Ascending aorta (tissue), 2 donors: ENCODE data around the gene EXT2. TPM values are rescaled to one million over a fixed set of nuclear protein-coding genes. Genes with fewer than 3 reads are reported as not detected.

ENCODE experiments used
- DNase-seq, 2 donors: peaks; one replicate each; pipeline ENCODE4 v3.0.0-alpha.2; 2019; ENCODE audit warnings: low spot score in 2 of 2
- H3K27ac ChIP-seq, 2 donors: fragments of 200-600 bp; sonication (generic); one replicate each; pipeline ENCODE4 v1.5.1; 2016 to 2017; ENCODE audit warnings: mild to moderate bottlenecking in 1 of 2
- H3K27me3 ChIP-seq: fragments of 200-600 bp; sonication (generic); one replicate; pipeline ENCODE4 v1.5.1; 2017
- H3K36me3 ChIP-seq, 2 donors: fragments of 200-600 bp; sonication (generic); one replicate each; pipeline ENCODE4 v1.5.1; 2016
- H3K4me1 ChIP-seq, 2 donors: fragments of 200-600 bp; sonication (generic); one replicate each; pipeline ENCODE4 v1.5.1; 2016 to 2017; ENCODE audit warnings: mild to moderate bottlenecking in 1 of 2
- H3K4me3 ChIP-seq, 2 donors: fragments of 200-600 bp; sonication (generic); one replicate each; pipeline ENCODE4 v1.5.1; 2016 to 2017; ENCODE audit warnings: mild to moderate bottlenecking in 1 of 2
- H3K9me3 ChIP-seq, 2 donors: fragments of 200-600 bp; sonication (generic); one replicate each; pipeline ENCODE4 v1.5.1; 2016
- CTCF ChIP-seq, 3 experiments: fragments of 200-600 bp in 2 of 3; fragments of 450-650 bp in 1 of 3; sonication (generic) in 2 of 3; IDR thresholded peaks; one replicate each; pipeline ENCODE4 v1.5.1; 2016 to 2019; ENCODE audit warnings: antibody characterized with exemption in 3 of 3, mild to moderate bottlenecking in 1 of 3, moderate library complexity in 1 of 3
- intact Hi-C: fragments of 100-400 bp; cut with DNase I; formaldehyde crosslinking; loops from one replicate; pipeline ENCODE4 v1.15.1; 2023
- total RNA-seq: library from RNA; depleted of rRNA; stranded (reverse); fragments of >200 nt; gene quantifications from one replicate; pipeline ENCODE4 v1.1.0, GENCODE V29; 2016

The EXT2 gene
- total RNA-seq, 1 donor from 2014 or later, result 342 TPM

GRCh38 chr11:44285756-44286155, 190.3 kb downstream of the EXT2 start:
- H3K9me3 ChIP-seq, result no peaks in the 10 kb centered on the region
- no peaks in the 10 kb centered on the region for H3K27me3 ChIP-seq
- DNase-seq, result no peak
- TF ChIP-seq CTCF (IDR thresholded peaks at IDR 0.05), result no peak
- no peak overlapping the region for H3K27ac ChIP-seq
- intact Hi-C loops, result loop anchor here (1.0 kb wide), 1 partner anchor 253 kb away; no protein-coding TSS in a partner anchor
- H3K4me1 ChIP-seq, result no peaks in the 10 kb centered on the region
- no peaks in the 10 kb centered on the region for H3K36me3 ChIP-seq
- H3K4me3 ChIP-seq, result no peak overlapping the region

GRCh38 chr11:44286268-44286880, 190.9 kb downstream of the EXT2 start:
- Histone ChIP-seq H3K4me1 (no peaks in the 10 kb centered on the region), H3K27ac (no peak overlapping the region), H3K4me3 (no peak overlapping the region), H3K36me3 (no peaks in the 10 kb centered on the region), H3K9me3 (no peaks in the 10 kb centered on the region), H3K27me3 (no peaks in the 10 kb centered on the region)
- TF ChIP-seq CTCF (IDR thresholded peaks at IDR 0.05), result peak; percentile 65 to 88 (median 81)
- DNase-seq, result no peak
- intact Hi-C loops, result loop anchor here (1.0 kb wide), 1 partner anchor 252 kb away; no protein-coding TSS in a partner anchor

GRCh38 chr11:44286911-44287310, 191.4 kb downstream of the EXT2 start:
- TF ChIP-seq CTCF (IDR thresholded peaks at IDR 0.05), result no peak

GRCh38 chr11:44288133-44288526, 192.7 kb downstream of the EXT2 start:
- Histone ChIP-seq H3K27ac (no peak overlapping the region), H3K4me1 (no peaks in the 10 kb centered on the region), H3K9me3 (no peaks in the 10 kb centered on the region), H3K36me3 (no peaks in the 10 kb centered on the region), H3K4me3 (no peak overlapping the region), H3K27me3 (no peaks in the 10 kb centered on the region)
- no peak for DNase-seq
- intact Hi-C loops, result no loop called here
- no peak for TF ChIP-seq CTCF (IDR thresholded peaks at IDR 0.05)

More at GRCh38 chr11:44286911-44287310, 191.4 kb downstream of the EXT2 start:
- no peaks in the 10 kb centered on the region for H3K27me3 ChIP-seq
- no peak overlapping the region for H3K4me3 ChIP-seq
- H3K9me3 ChIP-seq, result no peaks in the 10 kb centered on the region
- no peak for DNase-seq
- intact Hi-C loops, result loop anchor here (1.0 kb wide), 1 partner anchor 251 kb away; no protein-coding TSS in a partner anchor
- H3K4me1 ChIP-seq, result no peaks in the 10 kb centered on the region
- no peak overlapping the region for H3K27ac ChIP-seq
- H3K36me3 ChIP-seq, result no peaks in the 10 kb centered on the region

GRCh38 chr11:44290208-44290607, 194.7 kb downstream of the EXT2 start:
- intact Hi-C loops, result no loop called here
- no peak for DNase-seq
- Histone ChIP-seq H3K9me3 (no peaks in the 10 kb centered on the region), H3K27me3 (no peaks in the 10 kb centered on the region), H3K4me1 (no peaks in the 10 kb centered on the region), H3K4me3 (no peak overlapping the region), H3K27ac (no peak overlapping the region), H3K36me3 (no peaks in the 10 kb centered on the region)
- TF ChIP-seq CTCF (IDR thresholded peaks at IDR 0.05), result no peak

Other genes starting within 250 kb of the EXT2 start
- gene ALKBH3, start 214.8 kb upstream of the EXT2 start, total RNA-seq, result 19.1 TPM
- gene C11orf96, start 153.0 kb upstream of the EXT2 start, total RNA-seq, result 2,116 TPM
- gene ACCSL, start 47.7 kb upstream of the EXT2 start, total RNA-seq, result not detected
- 8.5 TPM for gene ACCS, start 29.4 kb upstream of the EXT2 start, total RNA-seq
- gene ALX4, start 214.5 kb downstream of the EXT2 start, total RNA-seq, result not detected